ENCODE data around the gene INTS4.
"Not testable (repeated sequence)": the region's sequence is repeated elsewhere in the genome, so short reads cannot be mapped to it uniquely, and the experiment has no call there.

INTS4 gene

DNA sequence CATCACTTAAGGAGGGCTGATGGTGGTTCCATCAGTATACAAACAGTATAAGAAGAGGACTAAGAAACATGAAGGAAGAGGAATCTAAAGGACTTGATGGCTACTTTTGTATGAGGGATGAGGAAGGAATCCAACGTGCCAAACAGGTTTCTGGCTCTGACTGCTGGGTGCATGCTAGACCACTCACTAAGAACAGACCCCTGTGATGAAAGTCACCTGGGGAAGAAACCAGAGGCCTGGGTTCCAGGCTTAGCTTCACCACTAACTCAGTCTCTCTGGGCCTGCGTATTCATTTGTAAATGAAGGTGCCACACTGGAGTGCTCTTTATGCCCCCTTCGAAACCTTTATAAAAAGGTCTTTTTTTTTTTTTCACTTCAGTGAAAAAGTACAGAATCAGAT lies 118.4 kb downstream of the INTS4 start:
- POLR2A ChIA-PET: no interaction called here
- TF ChIP-seq ELF4 (IDR thresholded peaks at IDR 0.05): no peak
- no peak for DNase-seq (ENCODE audit: extremely low spot score)
- CTCF ChIA-PET: no interaction called here

DNA sequence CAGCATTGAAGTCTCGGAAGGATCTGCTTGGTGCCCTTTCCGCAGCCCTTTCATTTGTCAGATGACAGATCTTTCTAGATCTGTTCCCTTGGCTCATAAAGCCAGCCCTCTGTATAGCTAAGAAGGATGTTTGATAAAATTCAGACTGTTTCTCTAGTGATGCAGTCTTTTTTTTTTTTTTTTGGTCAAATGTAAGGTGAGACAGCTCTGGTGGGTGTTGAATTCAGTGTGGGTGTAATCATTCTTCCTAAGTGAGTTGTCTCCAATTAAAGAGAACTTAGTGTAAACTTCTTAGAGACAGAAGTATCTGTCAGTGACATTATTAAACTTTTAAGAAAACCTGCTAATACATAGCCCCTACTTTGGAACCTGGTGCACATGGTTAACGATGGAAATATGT lies 120.3 kb downstream of the INTS4 start:
- CTCF ChIA-PET: no interaction called here
- POLR2A ChIA-PET: no interaction called here
- no peak for DNase-seq (ENCODE audit: extremely low spot score)
- TF ChIP-seq FOXA1 (IDR thresholded peaks at IDR 0.05): no peak
- TF ChIP-seq LEF1 (IDR thresholded peaks at IDR 0.05; ENCODE audit: borderline replicate concordance): no peak
- no peak for TF ChIP-seq TARDBP (IDR thresholded peaks at IDR 0.05)
- no peak for TF ChIP-seq FOXK2 (IDR thresholded peaks at IDR 0.05)
- no peak for TF ChIP-seq BHLHE40 (IDR thresholded peaks at IDR 0.05; ENCODE audit: borderline replicate concordance)
- TF ChIP-seq L3MBTL2 (conservative IDR thresholded peaks at IDR 0.05): no peak
- no peak for TF ChIP-seq SP1 (IDR thresholded peaks at IDR 0.05)
- TF ChIP-seq, protein P1, sequence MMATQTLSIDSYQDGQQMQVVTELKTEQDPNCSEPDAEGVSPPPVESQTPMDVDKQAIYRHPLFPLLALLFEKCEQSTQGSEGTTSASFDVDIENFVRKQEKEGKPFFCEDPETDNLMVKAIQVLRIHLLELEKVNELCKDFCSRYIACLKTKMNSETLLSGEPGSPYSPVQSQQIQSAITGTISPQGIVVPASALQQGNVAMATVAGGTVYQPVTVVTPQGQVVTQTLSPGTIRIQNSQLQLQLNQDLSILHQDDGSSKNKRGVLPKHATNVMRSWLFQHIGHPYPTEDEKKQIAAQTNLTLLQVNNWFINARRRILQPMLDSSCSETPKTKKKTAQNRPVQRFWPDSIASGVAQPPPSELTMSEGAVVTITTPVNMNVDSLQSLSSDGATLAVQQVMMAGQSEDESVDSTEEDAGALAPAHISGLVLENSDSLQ (IDR thresholded peaks at IDR 0.05): no peak
- no peak for TF ChIP-seq ELF4 (IDR thresholded peaks at IDR 0.05)
- TF ChIP-seq NFRKB (IDR thresholded peaks at IDR 0.05): no peak
- TF ChIP-seq FOXM1 (IDR thresholded peaks at IDR 0.05; ENCODE audit: borderline replicate concordance): no peak
- no peak for TF ChIP-seq HDGF (IDR thresholded peaks at IDR 0.05; ENCODE audit: borderline replicate concordance)
- no peak for TF ChIP-seq SUZ12 (IDR thresholded peaks at IDR 0.05)
- no peak for TF ChIP-seq ZNF384 (IDR thresholded peaks at IDR 0.05)
- TF ChIP-seq ARNT (IDR thresholded peaks at IDR 0.05): no peak

DNA sequence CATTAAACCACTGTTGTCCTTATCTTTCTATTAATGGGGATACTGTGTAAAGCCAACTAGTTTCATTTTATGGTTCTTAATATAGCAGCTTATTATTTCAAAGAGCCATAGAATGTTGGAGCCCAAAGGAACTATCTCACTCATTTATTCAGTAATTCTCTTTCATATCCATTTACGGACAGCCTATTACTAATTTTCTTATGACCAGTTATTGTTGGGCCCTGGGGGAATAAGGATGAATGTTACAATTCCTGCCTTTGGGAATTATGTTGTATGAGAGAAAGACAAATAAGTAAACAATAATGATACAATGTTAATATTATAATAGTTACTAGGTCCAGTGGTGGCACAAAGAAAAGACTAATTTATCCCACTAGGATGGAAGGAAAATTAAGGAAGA lies 121.1 kb downstream of the INTS4 start:
- TF ChIP-seq LEF1 (IDR thresholded peaks at IDR 0.05; ENCODE audit: borderline replicate concordance): no peak
- TF ChIP-seq BHLHE40 (IDR thresholded peaks at IDR 0.05; ENCODE audit: borderline replicate concordance): no peak
- DNase-seq (ENCODE audit: extremely low spot score): no peak
- ChIA-PET POLR2A (no interaction called here), CTCF (interaction anchor here (0.5 kb wide), 2 partner anchors 204 to 1501 kb away, joined by 3 to 5 read pairs; no protein-coding TSS in a partner anchor)

DNA sequence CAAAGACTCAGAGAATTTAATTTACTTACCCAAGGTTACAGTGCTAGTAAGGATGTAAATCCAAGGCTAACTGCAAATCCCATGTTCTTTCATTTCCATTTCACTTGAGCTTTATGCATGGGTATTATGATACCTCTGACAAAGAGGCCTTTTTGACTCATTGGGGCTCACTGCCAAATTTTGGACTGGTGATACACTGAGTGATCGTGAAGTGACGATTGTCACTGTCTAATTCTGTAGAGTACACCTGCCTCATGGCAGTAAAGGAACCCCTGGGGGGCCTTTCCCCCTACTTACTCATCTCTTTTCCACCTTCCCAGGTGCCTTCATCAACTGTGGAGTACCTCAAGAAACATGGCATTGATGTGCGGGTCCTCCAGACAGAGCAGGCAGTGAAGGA lies 122.6 kb downstream of the INTS4 start:
- no peak for DNase-seq (ENCODE audit: extremely low spot score)
- CTCF ChIA-PET: no interaction called here
- POLR2A ChIA-PET: no interaction called here
- TF ChIP-seq BHLHE40 (IDR thresholded peaks at IDR 0.05; ENCODE audit: borderline replicate concordance) (no peak), SP1 (IDR thresholded peaks at IDR 0.05) (no peak), SUZ12 (IDR thresholded peaks at IDR 0.05) (no peak), FOXM1 (IDR thresholded peaks at IDR 0.05; ENCODE audit: borderline replicate concordance) (no peak)

DNA sequence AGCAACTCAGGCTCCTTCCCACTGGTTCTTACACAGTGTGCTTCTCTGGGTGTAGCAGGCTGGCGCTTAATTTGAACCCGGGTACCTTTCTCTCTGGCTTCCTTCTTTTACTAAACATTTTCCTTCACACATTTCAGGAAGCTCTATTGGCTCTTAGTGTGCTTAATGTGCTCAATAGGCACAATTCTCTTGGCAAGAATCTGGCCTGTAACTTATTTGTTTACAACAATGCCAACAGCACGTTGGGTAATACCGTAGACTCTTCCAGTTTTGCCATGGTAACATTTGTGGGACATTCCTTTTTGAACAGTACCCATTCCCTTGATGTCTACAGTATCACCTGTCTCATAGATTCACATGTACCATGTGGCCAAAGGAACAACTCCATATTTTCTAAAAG lies 125.7 kb downstream of the INTS4 start:
- no peak for DNase-seq (ENCODE audit: extremely low spot score)
- TF ChIP-seq SUZ12 (IDR thresholded peaks at IDR 0.05) (no peak), FOXA1 (IDR thresholded peaks at IDR 0.05) (no peak), ARNT (IDR thresholded peaks at IDR 0.05) (no peak), BHLHE40 (IDR thresholded peaks at IDR 0.05; ENCODE audit: borderline replicate concordance) (no peak), L3MBTL2 (conservative IDR thresholded peaks at IDR 0.05) (no peak), HDGF (IDR thresholded peaks at IDR 0.05; ENCODE audit: borderline replicate concordance) (no peak), SP1 (IDR thresholded peaks at IDR 0.05) (no peak), LEF1 (IDR thresholded peaks at IDR 0.05; ENCODE audit: borderline replicate concordance) (no peak), CTBP1 (IDR thresholded peaks at IDR 0.05; ENCODE audit: borderline replicate concordance) (no peak), FOXM1 (IDR thresholded peaks at IDR 0.05; ENCODE audit: borderline replicate concordance) (no peak), TARDBP (IDR thresholded peaks at IDR 0.05) (no peak), NFRKB (IDR thresholded peaks at IDR 0.05) (no peak), FOXK2 (IDR thresholded peaks at IDR 0.05) (no peak), ZNF384 (IDR thresholded peaks at IDR 0.05) (no peak)
- TF ChIP-seq, protein P1 (IDR thresholded peaks at IDR 0.05): no peak
- ChIA-PET POLR2A (no interaction called here), CTCF (no interaction called here)

DNA sequence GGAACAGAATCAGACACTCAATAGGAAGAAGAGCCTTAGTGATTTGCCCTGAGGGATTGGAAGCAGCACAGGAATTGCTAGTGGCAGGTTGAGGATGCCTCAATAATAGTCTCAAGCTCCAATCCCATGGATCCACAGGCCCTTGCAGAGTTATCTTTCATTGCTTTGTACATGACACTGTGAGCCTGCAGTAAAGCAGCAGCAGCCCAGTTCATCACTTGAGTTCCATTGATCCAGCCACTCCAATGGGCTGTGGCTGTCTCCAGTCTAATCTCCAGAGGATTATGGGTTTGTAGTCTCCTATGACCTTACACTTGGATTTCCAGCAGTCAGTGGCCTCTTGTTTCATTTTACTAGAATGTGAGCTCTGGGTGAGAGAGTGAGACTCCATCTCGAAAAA lies 128.1 kb downstream of the INTS4 start:
- no peak for DNase-seq (ENCODE audit: extremely low spot score)
- ChIA-PET CTCF (no interaction called here), POLR2A (no interaction called here)
- TF ChIP-seq BHLHE40 (IDR thresholded peaks at IDR 0.05; ENCODE audit: borderline replicate concordance) (no peak), HDGF (IDR thresholded peaks at IDR 0.05; ENCODE audit: borderline replicate concordance) (no peak), LEF1 (IDR thresholded peaks at IDR 0.05; ENCODE audit: borderline replicate concordance) (no peak), SP1 (IDR thresholded peaks at IDR 0.05) (no peak), TARDBP (IDR thresholded peaks at IDR 0.05) (no peak), FOXA1 (IDR thresholded peaks at IDR 0.05) (no peak), FOXM1 (IDR thresholded peaks at IDR 0.05; ENCODE audit: borderline replicate concordance) (no peak), NFRKB (IDR thresholded peaks at IDR 0.05) (no peak), FOXK2 (IDR thresholded peaks at IDR 0.05) (no peak), CTBP1 (IDR thresholded peaks at IDR 0.05; ENCODE audit: borderline replicate concordance) (no peak), L3MBTL2 (conservative IDR thresholded peaks at IDR 0.05) (no peak), ELF4 (IDR thresholded peaks at IDR 0.05) (no peak), SUZ12 (IDR thresholded peaks at IDR 0.05) (no peak), ZNF384 (IDR thresholded peaks at IDR 0.05) (no peak), ARNT (IDR thresholded peaks at IDR 0.05) (no peak)
- TF ChIP-seq, protein P1 (IDR thresholded peaks at IDR 0.05): no peak

DNA sequence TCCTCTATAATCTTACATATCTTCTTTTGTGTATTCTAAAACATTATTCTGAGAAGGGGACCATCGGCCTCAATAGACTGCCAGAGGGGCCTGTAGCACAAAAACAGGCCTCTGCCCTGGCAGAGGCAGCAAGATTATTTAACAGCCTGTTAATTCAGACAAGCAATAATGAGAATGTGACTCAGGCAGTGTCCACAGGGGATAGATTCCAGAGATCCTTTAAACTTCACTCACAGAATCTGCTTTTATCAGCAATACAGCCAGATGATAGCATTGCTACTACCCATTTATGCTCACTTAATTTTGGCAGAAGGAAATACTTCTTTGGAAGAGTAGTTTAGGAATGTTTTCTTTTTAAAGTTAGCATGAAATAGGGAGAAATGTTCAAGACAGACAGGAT lies 128.7 kb downstream of the INTS4 start:
- CTCF ChIA-PET: no interaction called here
- POLR2A ChIA-PET: no interaction called here
- TF ChIP-seq SP1 (IDR thresholded peaks at IDR 0.05): no peak
- TF ChIP-seq L3MBTL2 (conservative IDR thresholded peaks at IDR 0.05): no peak
- TF ChIP-seq FOXM1 (IDR thresholded peaks at IDR 0.05; ENCODE audit: borderline replicate concordance): no peak
- TF ChIP-seq FOXK2 (IDR thresholded peaks at IDR 0.05): no peak
- no peak for TF ChIP-seq BHLHE40 (IDR thresholded peaks at IDR 0.05; ENCODE audit: borderline replicate concordance)
- TF ChIP-seq LEF1 (IDR thresholded peaks at IDR 0.05; ENCODE audit: borderline replicate concordance): no peak
- TF ChIP-seq ZNF384 (IDR thresholded peaks at IDR 0.05): no peak
- TF ChIP-seq ARNT (IDR thresholded peaks at IDR 0.05): no peak
- TF ChIP-seq FOXA1 (IDR thresholded peaks at IDR 0.05): no peak
- TF ChIP-seq, protein P1 (IDR thresholded peaks at IDR 0.05): no peak
- TF ChIP-seq CTBP1 (IDR thresholded peaks at IDR 0.05; ENCODE audit: borderline replicate concordance): no peak
- TF ChIP-seq NFRKB (IDR thresholded peaks at IDR 0.05): no peak
- TF ChIP-seq SUZ12 (IDR thresholded peaks at IDR 0.05): no peak
- no peak for TF ChIP-seq HDGF (IDR thresholded peaks at IDR 0.05; ENCODE audit: borderline replicate concordance)
- TF ChIP-seq TARDBP (IDR thresholded peaks at IDR 0.05): no peak
- no peak for TF ChIP-seq ELF4 (IDR thresholded peaks at IDR 0.05)
- DNase-seq (ENCODE audit: extremely low spot score): no peak

DNA sequence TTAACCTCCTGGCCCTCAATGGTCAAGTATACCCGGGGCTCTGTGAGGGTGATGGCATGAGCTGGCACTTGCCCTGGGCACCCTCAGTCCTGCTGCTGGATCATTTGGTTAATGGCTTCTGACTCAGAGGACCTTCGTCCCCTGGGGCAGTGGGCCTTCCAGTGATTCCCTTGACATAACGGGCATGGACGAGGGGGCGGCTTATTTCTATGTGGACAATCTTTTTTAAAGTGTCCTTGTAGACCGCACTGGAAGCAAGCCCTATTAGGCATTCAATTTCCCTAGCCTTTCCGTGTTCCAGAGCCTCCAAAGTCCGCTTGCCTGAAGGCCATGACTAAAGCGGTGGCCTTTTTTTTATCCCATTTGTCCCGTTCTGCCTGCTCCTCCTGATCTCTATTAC lies 133.0 kb downstream of the INTS4 start:
- POLR2A ChIA-PET; DNase-seq (ENCODE audit: extremely low spot score); CTCF ChIA-PET: not testable (repeated sequence)

DNA sequence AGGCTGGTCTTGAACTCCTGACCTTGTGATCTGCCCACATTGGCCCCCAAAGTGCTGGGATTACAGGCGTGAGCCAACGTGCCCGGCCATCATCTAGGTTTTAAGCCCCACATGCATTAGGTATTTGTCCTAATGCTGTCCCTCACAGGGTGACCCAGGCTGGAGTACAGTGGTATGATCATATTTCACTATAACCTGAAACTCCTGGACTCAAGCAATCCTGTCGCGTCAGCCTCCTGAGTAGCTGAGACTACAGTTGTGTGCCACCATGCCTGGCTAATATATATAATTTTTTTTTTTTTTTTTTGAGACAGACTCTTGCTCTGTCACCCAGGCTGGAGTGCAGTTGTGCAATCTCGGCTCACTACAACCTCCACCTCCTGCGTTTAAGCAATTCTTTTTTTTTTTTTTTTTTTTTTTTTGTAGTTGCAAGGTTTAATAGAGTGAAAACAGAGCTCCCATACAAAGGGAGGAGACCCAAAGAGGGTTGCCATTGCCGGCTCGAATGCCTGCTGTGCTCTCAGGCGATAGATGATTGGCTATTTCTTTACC lies 136.5 kb downstream of the INTS4 start:
- DNase-seq (ENCODE audit: extremely low spot score); CTCF ChIA-PET; POLR2A ChIA-PET: not testable (repeated sequence)
